Liver (tissue), 9 donors: ENCODE data around the gene DIPK1C. TPM values are rescaled to one million over a fixed set of nuclear protein-coding genes. Genes with fewer than 3 reads are reported as not detected.

Experiments
- DNase-seq: peaks from one replicate; pipeline ENCODE4 v3.0.0-alpha.2; 2017; ENCODE audit warnings: low spot score
- H3K27ac ChIP-seq, 2 donors: one replicate each; pipeline ENCODE4 v1.7.0; 2013; ENCODE audit warnings: inconsistent platforms in 2 of 2, low read length in 2 of 2, control low read depth in 1 of 2, low read depth in 1 of 2, mild to moderate bottlenecking in 1 of 2
- H3K27me3 ChIP-seq, 4 donors: one replicate each; pipeline versions ENCODE4 v1.6.1 to v1.7.0; 2013; ENCODE audit warnings: low read length in 3 of 4, inconsistent platforms in 1 of 4, mild to moderate bottlenecking in 1 of 4, moderate library complexity in 1 of 4; ENCODE audit not compliant: control insufficient read depth in 4 of 4, insufficient read depth in 4 of 4
- H3K36me3 ChIP-seq, 4 donors: one replicate each; pipeline versions ENCODE4 v1.6.1 to v1.7.0; 2013; ENCODE audit warnings: low read length in 3 of 4, mild to moderate bottlenecking in 3 of 4, low read depth in 1 of 4, moderate library complexity in 1 of 4; ENCODE audit not compliant: control insufficient read depth in 4 of 4, insufficient read depth in 3 of 4
- H3K4me1 ChIP-seq, 4 donors: one replicate each; pipeline versions ENCODE4 v1.6.1 to v1.7.0; 2013; ENCODE audit warnings: low read length in 3 of 4, mild to moderate bottlenecking in 3 of 4, moderate library complexity in 1 of 4; ENCODE audit not compliant: control insufficient read depth in 4 of 4, insufficient read depth in 4 of 4
- H3K4me3 ChIP-seq, 3 donors: one replicate each; pipeline versions ENCODE4 v1.6.1 to v1.7.0; 2013; ENCODE audit warnings: low read length in 3 of 3, control low read depth in 1 of 3, low read depth in 1 of 3, mild to moderate bottlenecking in 1 of 3
- H3K9ac ChIP-seq, 2 donors: one replicate each; pipeline ENCODE4 v1.7.0; 2013; ENCODE audit warnings: low read length in 2 of 2, mild to moderate bottlenecking in 2 of 2, moderate library complexity in 2 of 2, control low read depth in 1 of 2, low read depth in 1 of 2
- H3K9me3 ChIP-seq, 4 donors: one replicate each; pipeline versions ENCODE4 v1.6.1 to v1.7.0; 2013; ENCODE audit warnings: low read length in 3 of 4; ENCODE audit not compliant: control insufficient read depth in 4 of 4
- FOXA1 ChIP-seq: IDR thresholded peaks from 2 replicates; pipeline ENCODE4 v1.6.1; 2016; ENCODE audit warnings: antibody characterized with exemption
- FOXA2 ChIP-seq: IDR thresholded peaks from 2 replicates; pipeline ENCODE4 v1.6.1; 2016; ENCODE audit warnings: antibody characterized with exemption
- GABPA ChIP-seq, 2 donors: IDR thresholded peaks in 1 of 2; conservative IDR thresholded peaks in 1 of 2; 2 replicates each; pipeline ENCODE4 v1.6.1; 2016; ENCODE audit warnings: antibody characterized with exemption in 2 of 2, mild to moderate bottlenecking in 1 of 2, moderate library complexity in 1 of 2
- HNF4A ChIP-seq, 2 donors: conservative IDR thresholded peaks; 2 replicates each; pipeline ENCODE4 v1.6.1; 2016; ENCODE audit warnings: antibody characterized with exemption in 2 of 2, mild to moderate bottlenecking in 2 of 2
- JUND ChIP-seq, 2 donors: IDR thresholded peaks; 2 replicates each; pipeline ENCODE4 v1.6.1; 2016; ENCODE audit warnings: antibody characterized with exemption in 2 of 2
- RAD21 ChIP-seq, 2 donors: IDR thresholded peaks; 2 replicates each; pipeline ENCODE4 v1.6.1; 2016; ENCODE audit warnings: antibody characterized with exemption in 2 of 2, mild to moderate bottlenecking in 2 of 2
- REST ChIP-seq: IDR thresholded peaks from 2 replicates; pipeline ENCODE4 v1.6.1; 2016; ENCODE audit warnings: antibody characterized with exemption, mild to moderate bottlenecking
- RXRA ChIP-seq, 2 donors: IDR thresholded peaks; 2 replicates each; pipeline ENCODE4 v1.6.1; 2017 to 2018; ENCODE audit warnings: antibody characterized with exemption in 2 of 2, mild to moderate bottlenecking in 1 of 2
- TAF1 ChIP-seq: conservative IDR thresholded peaks from 2 replicates; pipeline ENCODE4 v1.6.1; 2016; ENCODE audit warnings: antibody characterized with exemption, mild to moderate bottlenecking
- YY1 ChIP-seq: IDR thresholded peaks from 2 replicates; pipeline ENCODE4 v1.6.1; 2016; ENCODE audit warnings: antibody characterized with exemption, mild to moderate bottlenecking
- WGBS: extraction: QIAGEN DNeasy Blood & Tissue Kit; methylation state at CpG from one replicate; pipeline ENCODE4 v1.1.7; 2013; 5-methylcytosine and 5-hydroxymethylcytosine counted together
- polyA plus RNA-seq, 2 donors: library from polyadenylated mRNA; stranded (reverse) in 1 of 2; unstranded in 1 of 2; fragments of 200-250 nt in 1 of 2; fragments of >200 nt in 1 of 2; fragmentation: Nextera tagmentation in 1 of 2; extraction: Ambion mirVana in 1 of 2; gene quantifications; one replicate each; pipeline versions ENCODE4 v1.2.1 to v1.2.3, GENCODE V29; 2013 to 2015
- total RNA-seq, 2 donors: library from RNA; depleted of rRNA; stranded (reverse); fragments of >200 nt; gene quantifications; one replicate each; pipeline ENCODE4 v1.2.3, GENCODE V29; 2014
- TF ChIP-seq, protein P1 (sequence below): fragments of 150-350 bp; IDR thresholded peaks from 2 replicates; pipeline ENCODE4 v1.5.1; 2017; ENCODE audit warnings: improper control_type of control experiment, low read depth, low read length; ENCODE audit not compliant: missing input control
- TF ChIP-seq, protein P2 (sequence below): IDR thresholded peaks from 2 replicates; pipeline ENCODE4 v1.6.1; 2016; ENCODE audit warnings: antibody characterized with exemption
- donor health status: healthy.
- donor health status: healthy.
- donor health status: healthy.
- donor health status: healthy.
- donor health status: healthy.

The DIPK1C gene
- total and polyA plus RNA-seq, 4 donors: 0.06 to 0.19 (median 0.08) TPM; not detected in 1

GRCh38 chr18:74459889-74460288 lies 2.8 kb upstream of the DIPK1C start:
- Histone ChIP-seq H3K27ac (no peak overlapping the region), H3K4me3 (no peak overlapping the region), H3K9ac (no peak overlapping the region), H3K27me3 (peaks cover 0 to 7% (median under 1%) of the 10 kb centered on the region in 4 donors), H3K9me3 (no peaks in the 10 kb centered on the region), H3K36me3 (no peaks in the 10 kb centered on the region), H3K4me1 (peaks cover 7 to 20% (median 11%) of the 10 kb centered on the region in 4 donors)
- peak in 1 of 2 donors; percentile 7 for TF ChIP-seq RAD21 (IDR thresholded peaks at IDR 0.05)
- no peak for TF ChIP-seq YY1
- 67% methylated on average over 7 of the region's 7 CpGs for WGBS
- no peak for DNase-seq

DNA sequence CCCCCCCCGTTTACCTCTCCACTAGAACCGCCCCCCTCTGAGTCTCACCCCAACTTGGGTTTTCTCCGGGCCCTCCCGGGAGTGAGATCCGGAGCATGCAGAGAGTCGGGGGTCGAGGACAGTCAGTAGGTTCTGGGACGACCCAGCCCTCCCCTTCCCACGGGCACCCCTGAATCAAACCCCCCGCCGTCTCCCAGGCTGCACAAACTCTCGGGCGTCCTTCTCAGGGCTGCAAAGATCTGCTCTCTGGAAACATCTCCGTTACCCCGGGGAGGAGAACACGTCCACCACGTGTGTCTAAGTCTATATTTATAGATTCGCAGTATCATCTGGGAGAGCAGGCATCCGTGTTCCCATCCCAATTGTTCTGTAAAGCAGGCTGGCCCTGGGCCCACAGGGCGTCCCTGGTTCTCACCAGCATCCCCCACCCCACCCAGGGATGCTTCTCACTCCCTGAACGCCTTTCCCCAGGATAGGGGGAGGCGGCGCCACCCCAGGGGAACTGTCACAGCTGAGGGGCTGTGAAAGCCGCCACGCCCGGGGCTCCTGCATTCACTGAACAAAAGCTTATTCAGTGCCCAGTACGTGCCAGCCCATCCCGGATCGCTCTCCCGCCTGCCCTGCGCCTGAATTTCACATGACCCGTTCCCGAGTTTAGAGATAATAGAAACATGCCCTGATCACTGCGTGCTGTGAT lies 765 bp upstream of the DIPK1C start:
- H3K9ac ChIP-seq: no peak overlapping the region

More for the DNA sequence above, 765 bp upstream of the DIPK1C start:
- Histone ChIP-seq H3K27ac (no peak overlapping the region), H3K36me3 (no peaks in the 10 kb centered on the region), H3K4me1 (peaks cover 7 to 20% (median 11%) of the 10 kb centered on the region in 4 donors), H3K27me3 (peaks cover 0 to 7% (median 4%) of the 10 kb centered on the region in 4 donors), H3K9me3 (no peaks in the 10 kb centered on the region), H3K4me3 (peak overlapping the region in 1 of 3 donors; percentile 52)
- WGBS: 26% methylated on average over 34 of the region's 34 CpGs
- TF ChIP-seq GABPA (IDR thresholded peaks at IDR 0.05 in 1 of 2, conservative IDR thresholded peaks at IDR 0.05 in 1 of 2) (no peak), RAD21 (IDR thresholded peaks at IDR 0.05) (no peak), FOXA1 (no peak), RXRA (IDR thresholded peaks at IDR 0.05) (no peak), HNF4A (conservative IDR thresholded peaks at IDR 0.05) (no peak), JUND (IDR thresholded peaks at IDR 0.05) (no peak), REST (no peak), TAF1 (no peak), FOXA2 (no peak)
- TF ChIP-seq, protein P1, sequence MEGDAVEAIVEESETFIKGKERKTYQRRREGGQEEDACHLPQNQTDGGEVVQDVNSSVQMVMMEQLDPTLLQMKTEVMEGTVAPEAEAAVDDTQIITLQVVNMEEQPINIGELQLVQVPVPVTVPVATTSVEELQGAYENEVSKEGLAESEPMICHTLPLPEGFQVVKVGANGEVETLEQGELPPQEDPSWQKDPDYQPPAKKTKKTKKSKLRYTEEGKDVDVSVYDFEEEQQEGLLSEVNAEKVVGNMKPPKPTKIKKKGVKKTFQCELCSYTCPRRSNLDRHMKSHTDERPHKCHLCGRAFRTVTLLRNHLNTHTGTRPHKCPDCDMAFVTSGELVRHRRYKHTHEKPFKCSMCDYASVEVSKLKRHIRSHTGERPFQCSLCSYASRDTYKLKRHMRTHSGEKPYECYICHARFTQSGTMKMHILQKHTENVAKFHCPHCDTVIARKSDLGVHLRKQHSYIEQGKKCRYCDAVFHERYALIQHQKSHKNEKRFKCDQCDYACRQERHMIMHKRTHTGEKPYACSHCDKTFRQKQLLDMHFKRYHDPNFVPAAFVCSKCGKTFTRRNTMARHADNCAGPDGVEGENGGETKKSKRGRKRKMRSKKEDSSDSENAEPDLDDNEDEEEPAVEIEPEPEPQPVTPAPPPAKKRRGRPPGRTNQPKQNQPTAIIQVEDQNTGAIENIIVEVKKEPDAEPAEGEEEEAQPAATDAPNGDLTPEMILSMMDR: no peak
- TF ChIP-seq, protein P2, sequence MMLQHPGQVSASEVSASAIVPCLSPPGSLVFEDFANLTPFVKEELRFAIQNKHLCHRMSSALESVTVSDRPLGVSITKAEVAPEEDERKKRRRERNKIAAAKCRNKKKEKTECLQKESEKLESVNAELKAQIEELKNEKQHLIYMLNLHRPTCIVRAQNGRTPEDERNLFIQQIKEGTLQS: no peak
- no peak for DNase-seq
